OCI-LY3 (cell line): ENCODE measurements around the gene OSCP1.

Experiments used
- EZH2phosphoT487 ChIP-seq: fragments of 200-600 bp; shearing (Covaris generic); IDR thresholded peaks from 2 replicates; pipeline ENCODE4 v1.6.1; 2018; ENCODE audit warnings: antibody characterized with exemption, mixed run types, low read depth
- TF ChIP-seq, protein P1 (sequence below): fragments of 200-600, 300-600 bp; sonication (generic); IDR thresholded peaks from 2 replicates; pipeline ENCODE4 v1.5.1; 2014; ENCODE audit warnings: antibody characterized with exemption, low read length, low read depth

DNA sequence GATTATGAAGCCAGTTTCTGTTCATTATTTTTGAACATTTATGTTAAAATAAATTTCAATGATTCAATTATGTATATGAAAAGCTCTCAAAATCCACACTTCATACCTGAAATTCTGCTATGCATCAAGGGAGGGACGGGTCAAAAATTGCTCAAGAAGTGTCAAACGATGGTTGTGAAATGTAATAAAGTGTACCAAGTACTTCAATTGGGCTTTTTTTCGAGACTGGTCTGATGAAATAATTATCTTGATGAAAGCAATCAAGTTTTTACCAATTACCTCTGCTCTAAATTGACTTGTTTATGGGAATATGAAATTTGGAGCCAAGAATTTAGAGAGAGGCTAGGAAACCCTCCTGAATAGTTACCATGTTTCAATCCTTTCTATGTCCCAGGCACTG, 7.9 kb downstream of the OSCP1 start:
- TF ChIP-seq, protein P1, sequence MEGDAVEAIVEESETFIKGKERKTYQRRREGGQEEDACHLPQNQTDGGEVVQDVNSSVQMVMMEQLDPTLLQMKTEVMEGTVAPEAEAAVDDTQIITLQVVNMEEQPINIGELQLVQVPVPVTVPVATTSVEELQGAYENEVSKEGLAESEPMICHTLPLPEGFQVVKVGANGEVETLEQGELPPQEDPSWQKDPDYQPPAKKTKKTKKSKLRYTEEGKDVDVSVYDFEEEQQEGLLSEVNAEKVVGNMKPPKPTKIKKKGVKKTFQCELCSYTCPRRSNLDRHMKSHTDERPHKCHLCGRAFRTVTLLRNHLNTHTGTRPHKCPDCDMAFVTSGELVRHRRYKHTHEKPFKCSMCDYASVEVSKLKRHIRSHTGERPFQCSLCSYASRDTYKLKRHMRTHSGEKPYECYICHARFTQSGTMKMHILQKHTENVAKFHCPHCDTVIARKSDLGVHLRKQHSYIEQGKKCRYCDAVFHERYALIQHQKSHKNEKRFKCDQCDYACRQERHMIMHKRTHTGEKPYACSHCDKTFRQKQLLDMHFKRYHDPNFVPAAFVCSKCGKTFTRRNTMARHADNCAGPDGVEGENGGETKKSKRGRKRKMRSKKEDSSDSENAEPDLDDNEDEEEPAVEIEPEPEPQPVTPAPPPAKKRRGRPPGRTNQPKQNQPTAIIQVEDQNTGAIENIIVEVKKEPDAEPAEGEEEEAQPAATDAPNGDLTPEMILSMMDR = no peak
- TF ChIP-seq EZH2phosphoT487 = no peak
